NCI-H82 (cell line): ENCODE data around the gene DPEP1.

ENCODE experiments used
- DNase-seq: peaks from one replicate; lab custom pipeline; 2025; lab: John Stamatoyannopoulos, UW

Gene DPEP1

GRCh38 chr16:89687092-89687940, 73.9 kb downstream of the DPEP1 start:
- DNase-seq = peak; percentile 33
